NAMALWA (cell line): ENCODE measurements around the gene HMX1.

Experiments
- DNase-seq: peaks from one replicate; pipeline ENCODE4 v3.0.0-alpha.2; 2015; ENCODE audit warnings: low spot score

Gene HMX1

GRCh38 chr4:8910100-8910821, 38.6 kb upstream of the HMX1 start:
- no peak for DNase-seq

- DNase-seq, result no peak
Observed at GRCh38 chr4:8909548-8909947, 37.9 kb upstream of the HMX1 start.

- DNase-seq, result no peak
Observed at GRCh38 chr4:8908206-8908893, 36.7 kb upstream of the HMX1 start.

GRCh38 chr4:8907596-8908205, 36.1 kb upstream of the HMX1 start:
- no peak for DNase-seq

GRCh38 chr4:8906991-8907595, 35.5 kb upstream of the HMX1 start:
- no peak for DNase-seq

GRCh38 chr4:8906668-8906970, 35.0 kb upstream of the HMX1 start:
- no peak for DNase-seq

- DNase-seq, result no peak
Observed at GRCh38 chr4:8905773-8906667, 34.4 kb upstream of the HMX1 start.

GRCh38 chr4:8905226-8905772, 33.7 kb upstream of the HMX1 start:
- no peak for DNase-seq

GRCh38 chr4:8904666-8905065, 33.0 kb upstream of the HMX1 start:
- no peak for DNase-seq

GRCh38 chr4:8904041-8904501, 32.4 kb upstream of the HMX1 start:
- no peak for DNase-seq

- DNase-seq, result no peak
Observed at GRCh38 chr4:8901335-8901734, 29.7 kb upstream of the HMX1 start.

- DNase-seq, result no peak
Observed at GRCh38 chr4:8900588-8900987, 28.9 kb upstream of the HMX1 start.

- DNase-seq, result no peak
Observed at GRCh38 chr4:8898419-8898818, 26.8 kb upstream of the HMX1 start.

GRCh38 chr4:8897251-8898167, 25.9 kb upstream of the HMX1 start:
- DNase-seq, result no peak

GRCh38 chr4:8896506-8896905, 24.9 kb upstream of the HMX1 start:
- DNase-seq, result no peak

- DNase-seq, result no peak
Observed at GRCh38 chr4:8896071-8896470, 24.4 kb upstream of the HMX1 start.

- no peak for DNase-seq
Observed at GRCh38 chr4:8895295-8895694, 23.7 kb upstream of the HMX1 start.

GRCh38 chr4:8894424-8894816, 22.8 kb upstream of the HMX1 start:
- DNase-seq, result no peak

- DNase-seq, result no peak
Observed at GRCh38 chr4:8893624-8894423, 22.2 kb upstream of the HMX1 start.

GRCh38 chr4:8893227-8893623, 21.6 kb upstream of the HMX1 start:
- DNase-seq, result no peak
